Endothelial cell of umbilical vein (primary cell): ENCODE measurements around the gene RFWD3. TPM values are rescaled to one million over a fixed set of nuclear protein-coding genes. Genes with fewer than 3 reads are reported as not detected.

Source experiments
- BruUV-seq: library from RNA; stranded (reverse); fragments of 400-500 nt; replicated peaks from 2 replicates; lab custom pipeline; 2021; lab: Mats Ljungman, UMichigan
- CTCF ChIA-PET: fragments of 300-600, 350-600 bp; sonication (Branson Sonifier 250); formaldehyde crosslinking; loops from one replicate; lab custom pipeline; 2021; ENCODE audit warnings: antibody characterized with exemption, inconsistent platforms; lab: Charles Lee
- POLR2A ChIA-PET: fragments of 300-600, 350-600 bp; sonication (Branson Sonifier 250); formaldehyde crosslinking; loops from one replicate; lab custom pipeline; 2021; ENCODE audit warnings: antibody characterized with exemption, inconsistent platforms; lab: Charles Lee
- DNase-seq: peaks from one replicate; pipeline ENCODE4 v3.0.0-alpha.2; 2011; ENCODE audit warnings: low read depth, low spot score
- FAIRE-seq: peaks from 2 replicates; lab custom pipeline; 2011; peaks lifted over from hg19 to GRCh38; lab: Jason Lieb, UNC
- H2AFZ ChIP-seq: 2 replicates; pipeline ENCODE4 v1.6.0; 2012; ENCODE audit warnings: low read depth, low read length, control low read depth, inconsistent platforms
- H3K27ac ChIP-seq: 2 replicates; pipeline ENCODE4 v1.5.1; 2011; ENCODE audit warnings: low read depth, mild to moderate bottlenecking, control low read depth, low read length, moderate library complexity; ENCODE audit not compliant: insufficient read depth
- H3K27me3 ChIP-seq, 2 experiments: 2 replicates each; pipeline versions ENCODE4 v1.6.0 to v1.6.1; 2011; ENCODE audit warnings: low read length in 2 of 2, mixed read lengths in 1 of 2; ENCODE audit not compliant: control insufficient read depth in 2 of 2, insufficient read depth in 2 of 2
- H3K36me3 ChIP-seq, 2 experiments: 2 replicates in 1 of 2; 3 replicates in 1 of 2; pipeline ENCODE4 v1.5.1; 2011; ENCODE audit warnings: low read length in 2 of 2, mild to moderate bottlenecking in 1 of 2, moderate library complexity in 1 of 2; ENCODE audit not compliant: control insufficient read depth in 2 of 2, insufficient read depth in 2 of 2; ENCODE audit errors: extremely low read depth in 1 of 2
- H3K4me1 ChIP-seq: 3 replicates; pipeline ENCODE4 v1.5.1; 2011; ENCODE audit warnings: mild to moderate bottlenecking, low read length; ENCODE audit not compliant: control insufficient read depth, insufficient read depth; ENCODE audit errors: extremely low read depth
- H3K4me2 ChIP-seq: 2 replicates; pipeline ENCODE4 v1.6.1; 2011; ENCODE audit warnings: low read length, control low read depth, mixed read lengths; ENCODE audit not compliant: insufficient read depth
- H3K4me3 ChIP-seq, 3 experiments: fragments of 200-600 bp in 1 of 3; sonication (generic), shearing (Covaris generic) in 1 of 3; replicated peaks in 1 of 3; 2 replicates each; pipeline ENCODE4 v1.5.1; 2011 to 2016; ENCODE audit warnings: control low read depth in 3 of 3, low read length in 3 of 3, mild to moderate bottlenecking in 2 of 3, inconsistent platforms in 1 of 3, low read depth in 1 of 3, moderate library complexity in 1 of 3; ENCODE audit not compliant: insufficient read depth in 1 of 3
- H3K79me2 ChIP-seq: 2 replicates; pipeline ENCODE4 v1.6.0; 2012; ENCODE audit warnings: low read length, inconsistent platforms; ENCODE audit not compliant: control insufficient read depth, insufficient read depth
- H3K9ac ChIP-seq: replicated peaks from 2 replicates; pipeline ENCODE3; 2011; ENCODE audit warnings: low read length, control low read depth; ENCODE audit not compliant: insufficient read depth; ENCODE audit errors: extremely low read depth
- H3K9me1 ChIP-seq: replicated peaks from 3 replicates; pipeline ENCODE4 v1.6.0; 2011; ENCODE audit warnings: mild to moderate bottlenecking, low read length; ENCODE audit not compliant: control insufficient read depth, insufficient read depth; ENCODE audit errors: extremely low read depth
- H3K9me3 ChIP-seq: replicated peaks from 2 replicates; pipeline ENCODE4 v1.5.1; 2012; ENCODE audit warnings: low read length, inconsistent platforms; ENCODE audit not compliant: control insufficient read depth, insufficient read depth
- H4K20me1 ChIP-seq: replicated peaks from 2 replicates; pipeline ENCODE3; 2011; ENCODE audit warnings: mild to moderate bottlenecking, low read length; ENCODE audit not compliant: control insufficient read depth, insufficient read depth; ENCODE audit errors: extremely low read depth
- EZH2 ChIP-seq: IDR thresholded peaks from 2 replicates; pipeline ENCODE4 v1.6.1; 2012; ENCODE audit warnings: borderline replicate concordance, low read depth, mild to moderate bottlenecking, moderate library complexity, low read length, inconsistent platforms; ENCODE audit not compliant: severe bottlenecking
- FOS ChIP-seq: IDR thresholded peaks from 2 replicates; pipeline ENCODE4 v1.6.1; 2011; ENCODE audit warnings: mild to moderate bottlenecking, low read length, moderate library complexity, borderline replicate concordance; ENCODE audit not compliant: insufficient read depth
- GATA2 ChIP-seq: IDR thresholded peaks from 2 replicates; pipeline ENCODE4 v1.7.0; 2011; ENCODE audit warnings: low read depth, mild to moderate bottlenecking, moderate library complexity, mixed read lengths, low read length; ENCODE audit not compliant: insufficient read length, insufficient read depth
- JUN ChIP-seq: IDR thresholded peaks from 2 replicates; pipeline ENCODE4 v1.6.1; 2011; ENCODE audit warnings: borderline replicate concordance, low read depth; ENCODE audit not compliant: insufficient read length, insufficient read depth
- MAX ChIP-seq: IDR thresholded peaks from 2 replicates; pipeline ENCODE4 v1.6.1; 2011; ENCODE audit not compliant: insufficient read depth, insufficient read length
- MYC ChIP-seq: IDR thresholded peaks from one replicate; pipeline ENCODE4 v1.6.1; 2011; ENCODE audit warnings: mild to moderate bottlenecking, low read depth, low read length
- POLR2A ChIP-seq: IDR thresholded peaks from 2 replicates; pipeline ENCODE4 v1.6.1; 2012; ENCODE audit warnings: low read depth, mild to moderate bottlenecking, control low read depth, low read length
- POLR2AphosphoS5 ChIP-seq: IDR thresholded peaks from 2 replicates; pipeline ENCODE4 v1.6.1; 2012; ENCODE audit warnings: low read depth, mild to moderate bottlenecking, control low read depth, low read length, moderate library complexity; ENCODE audit not compliant: insufficient read depth
- dilution Hi-C: fragments of 300-500 bp; cut with MboI; formaldehyde crosslinking; loops from one replicate; pipeline ENCODE4 v1.15.0; 2019; ENCODE audit warnings: low sequenced_read_pairs; ENCODE audit not compliant: extremely low pct_ligation_motif_present
- intact Hi-C: fragments of 100-400 bp; cut with micrococcal nuclease; formaldehyde crosslinking; loops from one replicate; pipeline ENCODE4 v1.10.0; 2022
- polyA plus RNA-seq, 4 experiments: library from polyadenylated mRNA; depleted of rRNA in 3 of 4; stranded (reverse) in 3 of 4; unstranded in 1 of 4; fragments of >200 nt; gene quantifications; 2 replicates each; pipeline versions ENCODE4 v1.2.1 to v1.2.3, GENCODE V29; 2011 to 2012; ENCODE audit warnings: missing spikeins in 1 of 4
- total RNA-seq: library from RNA; stranded (reverse); gene quantifications from 2 replicates; pipeline ENCODE4 v1.2.3, GENCODE V29; 2021
- TF ChIP-seq, protein P1 (sequence below), 2 donors: IDR thresholded peaks; 1 replicate in 1 of 2; 2 replicates in 1 of 2; pipeline ENCODE4 v1.5.1; 2011; ENCODE audit warnings: low read length in 2 of 2, mild to moderate bottlenecking in 2 of 2, moderate library complexity in 2 of 2, control low read depth in 1 of 2, inconsistent platforms in 1 of 2, low read depth in 1 of 2; ENCODE audit not compliant: insufficient read depth in 1 of 2; ENCODE audit errors: extremely low read depth in 1 of 2

RFWD3 gene
- total and polyA plus RNA-seq, 2 donors (not counting 3 experiments of a cell fraction or from before 2014, with no cell fraction given), result 27.3 to 51.6 TPM

GRCh38 chr16:74677868-74678267, 11.2 kb upstream of the RFWD3 start:
- dilution Hi-C loops, result no loop called here
- no peak for FAIRE-seq
- Histone ChIP-seq H3K9ac (no peak overlapping the region), H4K20me1 (no peaks in the 10 kb centered on the region), H3K9me1 (no peaks in the 10 kb centered on the region), H3K79me2 (no peaks in the 10 kb centered on the region), H3K36me3 (peaks cover 4 to 8% of the 10 kb centered on the region in 2 experiments), H3K27ac (no peak overlapping the region), H3K4me3 (no peak overlapping the region), H3K4me1 (no peaks in the 10 kb centered on the region), H3K27me3 (no peaks in the 10 kb centered on the region), H3K4me2 (no peak overlapping the region), H3K9me3 (no peaks in the 10 kb centered on the region), H2AFZ (no peak overlapping the region)
- no peak for TF ChIP-seq MYC
- no peak for TF ChIP-seq MAX
- no peak for TF ChIP-seq POLR2AphosphoS5
- TF ChIP-seq FOS, result no peak
- no peak for TF ChIP-seq JUN
- TF ChIP-seq, protein P1, sequence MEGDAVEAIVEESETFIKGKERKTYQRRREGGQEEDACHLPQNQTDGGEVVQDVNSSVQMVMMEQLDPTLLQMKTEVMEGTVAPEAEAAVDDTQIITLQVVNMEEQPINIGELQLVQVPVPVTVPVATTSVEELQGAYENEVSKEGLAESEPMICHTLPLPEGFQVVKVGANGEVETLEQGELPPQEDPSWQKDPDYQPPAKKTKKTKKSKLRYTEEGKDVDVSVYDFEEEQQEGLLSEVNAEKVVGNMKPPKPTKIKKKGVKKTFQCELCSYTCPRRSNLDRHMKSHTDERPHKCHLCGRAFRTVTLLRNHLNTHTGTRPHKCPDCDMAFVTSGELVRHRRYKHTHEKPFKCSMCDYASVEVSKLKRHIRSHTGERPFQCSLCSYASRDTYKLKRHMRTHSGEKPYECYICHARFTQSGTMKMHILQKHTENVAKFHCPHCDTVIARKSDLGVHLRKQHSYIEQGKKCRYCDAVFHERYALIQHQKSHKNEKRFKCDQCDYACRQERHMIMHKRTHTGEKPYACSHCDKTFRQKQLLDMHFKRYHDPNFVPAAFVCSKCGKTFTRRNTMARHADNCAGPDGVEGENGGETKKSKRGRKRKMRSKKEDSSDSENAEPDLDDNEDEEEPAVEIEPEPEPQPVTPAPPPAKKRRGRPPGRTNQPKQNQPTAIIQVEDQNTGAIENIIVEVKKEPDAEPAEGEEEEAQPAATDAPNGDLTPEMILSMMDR (IDR thresholded peaks at IDR 0.05; ENCODE audit: extremely low read depth in 1 of 2, insufficient read depth in 1 of 2, low read depth in 1 of 2, low read length in 2 of 2), result no peak
- no peak for TF ChIP-seq POLR2A
- no peak for TF ChIP-seq GATA2
- no peak for TF ChIP-seq EZH2
- BruUV-seq, result no TSS peak
- CTCF ChIA-PET, result interaction anchor here (1.5 kb wide), 1 partner anchor 11 kb away, joined by 4 read pairs; no protein-coding TSS in a partner anchor
- DNase-seq, result no peak
- intact Hi-C loops, result no loop called here
- POLR2A ChIA-PET, result no interaction called here
